Immature natural killer cell (primary cell): ENCODE measurements around the gene TMEM255B. TPM values are rescaled to one million over a fixed set of nuclear protein-coding genes. Genes with fewer than 3 reads are reported as not detected.

Experiments used
- DNase-seq, 3 donors: peaks; one replicate each; pipeline ENCODE4 v3.0.0; 2022; ENCODE audit warnings: mixed read lengths in 1 of 3
- H3K27ac Mint-ChIP-seq, 6 donors: one replicate each; pipeline ENCODE4 v1.8.0; 2020; ENCODE audit warnings: mixed read lengths in 6 of 6, mild to moderate bottlenecking in 5 of 6, inconsistent platforms in 4 of 6, moderate library complexity in 3 of 6
- H3K27me3 Mint-ChIP-seq, 3 donors: one replicate each; pipeline ENCODE4 v1.8.0; 2020 to 2021; ENCODE audit warnings: low read depth in 3 of 3, mild to moderate bottlenecking in 3 of 3, mixed read lengths in 3 of 3, moderate library complexity in 3 of 3, inconsistent platforms in 1 of 3
- H3K36me3 Mint-ChIP-seq, 3 donors: one replicate each; pipeline ENCODE4 v1.8.0; 2020; ENCODE audit warnings: mixed read lengths in 3 of 3, inconsistent platforms in 2 of 3, mild to moderate bottlenecking in 2 of 3
- H3K4me1 Mint-ChIP-seq, 2 donors: one replicate each; pipeline ENCODE4 v1.8.0; 2020; ENCODE audit warnings: inconsistent platforms in 2 of 2, mild to moderate bottlenecking in 2 of 2, mixed read lengths in 2 of 2, moderate library complexity in 1 of 2
- H3K4me3 Mint-ChIP-seq, 5 donors: one replicate each; pipeline ENCODE4 v1.8.0; 2020; ENCODE audit warnings: mild to moderate bottlenecking in 5 of 5, mixed read lengths in 5 of 5, inconsistent platforms in 3 of 5, moderate library complexity in 3 of 5
- H3K9me3 Mint-ChIP-seq, 6 donors: one replicate each; pipeline ENCODE4 v1.8.0; 2020; ENCODE audit warnings: mild to moderate bottlenecking in 6 of 6, mixed read lengths in 6 of 6, inconsistent platforms in 4 of 6, moderate library complexity in 3 of 6
- polyA plus RNA-seq, 3 donors: library from polyadenylated mRNA; unstranded; fragments of 300-500 nt; fragmentation: Illumina TruSeq; gene quantifications; one replicate each; pipeline ENCODE4 v1.2.3, GENCODE V29; 2021

Gene TMEM255B
- polyA plus RNA-seq, 3 donors from 2014 or later = not detected

GRCh38 chr13:113848020-113848419 lies 89.0 kb downstream of the TMEM255B start:
- no peak overlapping the region for H3K27ac Mint-ChIP-seq
- H3K27me3 Mint-ChIP-seq = peaks cover 2 to 8% (median 6%) of the 10 kb centered on the region in 3 donors
- H3K4me1 Mint-ChIP-seq = peaks cover 29 to 33% of the 10 kb centered on the region in 2 donors
- no peaks in the 10 kb centered on the region for H3K9me3 Mint-ChIP-seq
- H3K36me3 Mint-ChIP-seq = no peaks in the 10 kb centered on the region
- no peak overlapping the region for H3K4me3 Mint-ChIP-seq
- no peak for DNase-seq

- peaks cover 29 to 38% of the 10 kb centered on the region in 2 donors for H3K4me1 Mint-ChIP-seq
- H3K36me3 Mint-ChIP-seq = no peaks in the 10 kb centered on the region
- H3K27ac Mint-ChIP-seq = no peak overlapping the region
- no peaks in the 10 kb centered on the region for H3K9me3 Mint-ChIP-seq
- peaks cover 2 to 8% (median 6%) of the 10 kb centered on the region in 3 donors for H3K27me3 Mint-ChIP-seq
- no peak for DNase-seq
- H3K4me3 Mint-ChIP-seq = no peak overlapping the region
These were observed 89.6 kb downstream of the TMEM255B start for GRCh38 chr13:113848431-113849260.

- H3K27me3 Mint-ChIP-seq = peaks cover 2 to 10% (median 2%) of the 10 kb centered on the region in 3 donors
- no peak overlapping the region for H3K4me3 Mint-ChIP-seq
- no peaks in the 10 kb centered on the region for H3K9me3 Mint-ChIP-seq
- no peak overlapping the region for H3K27ac Mint-ChIP-seq
- H3K4me1 Mint-ChIP-seq = peaks cover 28 to 39% of the 10 kb centered on the region in 2 donors
- H3K36me3 Mint-ChIP-seq = no peaks in the 10 kb centered on the region
- DNase-seq = no peak
These were observed 90.5 kb downstream of the TMEM255B start for GRCh38 chr13:113849546-113849945.

GRCh38 chr13:113849981-113850721 lies 91.1 kb downstream of the TMEM255B start:
- Mint-ChIP-seq H3K27ac (no peak overlapping the region), H3K9me3 (no peaks in the 10 kb centered on the region), H3K4me3 (no peak overlapping the region), H3K36me3 (no peaks in the 10 kb centered on the region), H3K4me1 (peaks cover 27 to 38% of the 10 kb centered on the region in 2 donors), H3K27me3 (peaks cover 2 to 6% (median 2%) of the 10 kb centered on the region in 3 donors)
- DNase-seq = no peak

- no peak overlapping the region for H3K27ac Mint-ChIP-seq
These were observed 91.9 kb downstream of the TMEM255B start for GRCh38 chr13:113850722-113851479.

DNA sequence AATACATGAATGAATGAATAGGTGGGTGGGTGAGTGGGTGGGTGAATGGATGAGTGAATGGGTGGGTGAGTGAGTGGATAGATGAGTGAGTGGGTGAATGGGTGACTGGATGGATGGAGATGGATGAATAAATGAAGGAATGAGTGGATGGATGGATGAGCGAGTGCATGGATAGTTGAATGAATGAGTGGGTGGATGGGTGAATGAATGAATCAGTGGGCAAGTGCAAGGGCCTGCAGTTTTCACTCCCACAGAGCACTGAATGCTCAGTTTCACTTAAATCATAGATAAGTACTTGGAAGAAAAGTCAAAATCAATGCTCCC lies 92.4 kb downstream of the TMEM255B start:
- peaks cover 2 to 4% (median 3%) of the 10 kb centered on the region in 3 donors for H3K27me3 Mint-ChIP-seq
- no peak for DNase-seq
- H3K27ac Mint-ChIP-seq = no peak overlapping the region
- no peaks in the 10 kb centered on the region for H3K36me3 Mint-ChIP-seq
- H3K4me3 Mint-ChIP-seq = no peak overlapping the region
- peaks cover 14 to 25% of the 10 kb centered on the region in 2 donors for H3K4me1 Mint-ChIP-seq
- H3K9me3 Mint-ChIP-seq = no peaks in the 10 kb centered on the region

More at GRCh38 chr13:113850722-113851479, 91.9 kb downstream of the TMEM255B start:
- no peaks in the 10 kb centered on the region for H3K36me3 Mint-ChIP-seq
- H3K9me3 Mint-ChIP-seq = no peaks in the 10 kb centered on the region
- no peak overlapping the region for H3K4me3 Mint-ChIP-seq
- peaks cover 20 to 31% of the 10 kb centered on the region in 2 donors for H3K4me1 Mint-ChIP-seq
- H3K27me3 Mint-ChIP-seq = peaks cover 2 to 6% (median 3%) of the 10 kb centered on the region in 3 donors
- no peak for DNase-seq

DNA sequence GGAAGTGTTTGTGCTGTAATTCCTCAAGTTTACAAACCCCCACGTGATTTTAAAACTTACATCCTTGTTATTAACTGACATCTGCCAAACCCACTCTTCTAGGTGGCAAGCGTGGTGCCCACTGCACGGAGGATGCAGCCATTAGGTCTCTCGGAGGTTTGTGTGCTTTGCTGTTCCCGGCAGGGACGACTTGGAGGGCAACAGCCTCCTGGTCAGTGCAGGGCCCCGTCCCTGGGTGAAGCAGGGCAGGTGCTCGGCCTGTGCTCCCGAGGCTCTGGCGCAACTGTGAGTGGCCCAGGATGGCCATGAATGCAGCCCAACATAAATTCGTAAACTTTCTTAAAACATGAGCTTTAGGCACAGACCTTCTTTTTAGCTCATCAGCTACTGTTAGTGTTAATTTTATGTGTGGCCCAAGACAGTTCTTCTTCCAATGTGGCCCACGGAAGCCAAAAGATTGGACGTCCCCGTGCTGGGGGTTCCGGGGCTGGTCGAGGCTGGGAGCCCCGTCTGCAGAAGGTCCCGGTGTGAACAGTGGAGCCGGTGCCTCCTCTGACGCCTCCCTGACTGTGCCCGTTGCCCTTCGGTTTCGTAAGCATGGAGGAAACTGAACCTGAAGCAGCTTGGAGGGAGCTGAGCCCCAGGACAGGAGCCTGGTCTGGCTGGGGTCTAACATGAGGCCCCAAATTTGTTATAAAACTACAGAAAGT lies 93.0 kb downstream of the TMEM255B start:
- Mint-ChIP-seq H3K4me1 (peaks cover 9 to 20% of the 10 kb centered on the region in 2 donors), H3K9me3 (no peaks in the 10 kb centered on the region), H3K27ac (no peak overlapping the region), H3K4me3 (no peak overlapping the region), H3K36me3 (no peaks in the 10 kb centered on the region), H3K27me3 (peaks cover 3 to 4% (median 3%) of the 10 kb centered on the region in 3 donors)
- DNase-seq = no peak

DNA sequence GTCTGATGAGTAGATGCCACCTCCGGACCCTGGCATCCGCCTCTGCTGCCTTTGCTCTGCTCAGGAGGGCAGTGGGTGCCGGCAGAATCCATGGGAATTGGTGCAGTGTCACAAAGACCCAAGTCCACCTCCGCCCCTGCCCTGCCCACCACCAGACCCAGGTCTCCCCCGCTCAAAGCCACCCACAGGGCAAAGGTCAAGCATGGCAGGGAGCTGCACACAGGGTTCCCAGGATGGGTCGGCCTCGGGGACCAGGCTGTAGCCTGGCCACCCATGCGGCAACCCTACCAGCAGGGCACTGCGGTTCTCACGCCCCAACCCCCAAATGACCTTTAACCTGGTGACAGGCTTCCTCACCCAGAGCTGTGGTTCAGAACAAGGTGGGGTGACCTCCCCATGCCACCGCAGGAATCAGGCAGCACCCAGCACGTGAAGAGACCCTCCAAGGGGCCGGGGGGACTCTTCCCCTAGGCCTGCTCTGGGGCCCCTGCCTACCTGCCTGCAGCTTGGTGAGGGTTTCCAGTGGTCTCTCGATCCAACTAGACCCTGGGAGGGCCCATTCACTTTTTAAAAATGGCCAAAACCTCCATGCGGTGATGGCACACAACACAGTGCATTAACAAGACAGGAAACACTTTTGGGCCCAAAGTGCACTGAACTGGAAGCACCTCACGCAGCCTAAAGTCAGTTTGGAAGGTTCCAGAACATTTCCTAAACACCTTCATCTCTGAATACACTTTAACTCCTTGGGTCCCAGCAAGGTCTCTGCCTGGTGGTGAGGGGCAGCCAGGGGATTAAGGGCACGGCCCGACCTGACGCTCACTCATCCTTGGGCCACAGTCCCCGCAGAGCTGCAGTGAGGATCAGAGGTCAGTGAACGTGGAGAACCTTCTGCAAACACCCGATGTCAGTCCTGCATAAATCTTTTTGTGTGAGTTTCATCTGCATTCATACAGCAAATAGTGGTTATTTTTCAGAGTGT lies 93.8 kb downstream of the TMEM255B start:
- Mint-ChIP-seq H3K4me3 (no peak overlapping the region), H3K4me1 (peaks cover 9 to 18% of the 10 kb centered on the region in 2 donors), H3K27ac (no peak overlapping the region), H3K36me3 (no peaks in the 10 kb centered on the region), H3K27me3 (peaks cover 1 to 4% (median 3%) of the 10 kb centered on the region in 3 donors), H3K9me3 (no peaks in the 10 kb centered on the region)
- DNase-seq = no peak

GRCh38 chr13:113853518-113854237 lies 94.7 kb downstream of the TMEM255B start:
- no peaks in the 10 kb centered on the region for H3K9me3 Mint-ChIP-seq
- H3K27me3 Mint-ChIP-seq = peaks cover 3 to 6% (median 3%) of the 10 kb centered on the region in 3 donors
- H3K4me3 Mint-ChIP-seq = no peak overlapping the region
- peaks cover 9 to 18% of the 10 kb centered on the region in 2 donors for H3K4me1 Mint-ChIP-seq
- H3K27ac Mint-ChIP-seq = no peak overlapping the region
- no peak for DNase-seq
- H3K36me3 Mint-ChIP-seq = no peaks in the 10 kb centered on the region

DNA sequence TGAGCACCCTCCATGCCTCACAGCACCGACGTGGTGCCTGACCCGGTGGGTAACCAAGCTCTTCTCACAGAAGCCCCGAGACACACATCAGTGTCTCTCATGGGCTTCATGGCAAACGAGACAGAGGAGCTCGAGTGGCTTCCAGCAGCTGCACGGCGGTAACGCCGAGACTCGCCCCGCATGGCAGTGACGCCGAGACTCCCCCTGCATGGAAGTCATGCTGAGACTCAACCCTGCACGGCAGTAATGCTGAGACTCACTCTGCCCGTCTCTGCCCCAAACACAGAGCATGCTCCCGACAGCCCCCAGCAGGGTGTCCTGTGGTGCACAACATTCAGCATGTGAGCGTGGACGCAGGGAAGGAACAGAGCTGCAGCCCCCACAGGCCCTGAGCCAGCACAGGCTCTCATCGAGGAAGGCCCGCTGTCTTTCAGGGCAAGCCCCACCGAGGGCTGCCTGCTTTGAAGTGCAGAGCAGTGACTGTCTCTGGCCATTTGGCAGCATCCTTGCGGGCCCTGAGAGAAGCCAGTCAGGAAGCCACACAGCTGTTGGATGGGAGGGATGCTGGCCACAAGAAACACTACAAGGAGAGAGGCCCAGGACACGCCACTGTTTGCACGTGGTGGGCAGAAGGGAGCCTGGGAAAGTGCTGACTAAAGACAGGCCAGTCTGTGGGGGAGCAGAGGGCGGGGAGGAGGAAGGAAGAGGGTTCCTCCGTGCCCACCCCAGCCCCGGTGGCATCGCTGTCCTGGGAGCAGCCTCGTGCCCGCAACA lies 95.4 kb downstream of the TMEM255B start:
- Mint-ChIP-seq H3K36me3 (no peaks in the 10 kb centered on the region), H3K4me1 (peaks cover 9 to 18% of the 10 kb centered on the region in 2 donors), H3K27me3 (peaks cover 3 to 4% (median 3%) of the 10 kb centered on the region in 3 donors), H3K9me3 (no peaks in the 10 kb centered on the region), H3K4me3 (peak overlapping the region in 3 of 5 donors; percentile 13 to 39 (median 18)), H3K27ac (peak overlapping the region in 1 of 6 donors; percentile 33)
- no peak for DNase-seq
